ENCODE data around the gene KLRC3.

- TF ChIP-seq, protein P1, sequence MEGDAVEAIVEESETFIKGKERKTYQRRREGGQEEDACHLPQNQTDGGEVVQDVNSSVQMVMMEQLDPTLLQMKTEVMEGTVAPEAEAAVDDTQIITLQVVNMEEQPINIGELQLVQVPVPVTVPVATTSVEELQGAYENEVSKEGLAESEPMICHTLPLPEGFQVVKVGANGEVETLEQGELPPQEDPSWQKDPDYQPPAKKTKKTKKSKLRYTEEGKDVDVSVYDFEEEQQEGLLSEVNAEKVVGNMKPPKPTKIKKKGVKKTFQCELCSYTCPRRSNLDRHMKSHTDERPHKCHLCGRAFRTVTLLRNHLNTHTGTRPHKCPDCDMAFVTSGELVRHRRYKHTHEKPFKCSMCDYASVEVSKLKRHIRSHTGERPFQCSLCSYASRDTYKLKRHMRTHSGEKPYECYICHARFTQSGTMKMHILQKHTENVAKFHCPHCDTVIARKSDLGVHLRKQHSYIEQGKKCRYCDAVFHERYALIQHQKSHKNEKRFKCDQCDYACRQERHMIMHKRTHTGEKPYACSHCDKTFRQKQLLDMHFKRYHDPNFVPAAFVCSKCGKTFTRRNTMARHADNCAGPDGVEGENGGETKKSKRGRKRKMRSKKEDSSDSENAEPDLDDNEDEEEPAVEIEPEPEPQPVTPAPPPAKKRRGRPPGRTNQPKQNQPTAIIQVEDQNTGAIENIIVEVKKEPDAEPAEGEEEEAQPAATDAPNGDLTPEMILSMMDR (conservative IDR thresholded peaks at IDR 0.05; ENCODE audit: low read length), result no peak
- TF ChIP-seq EZH2phosphoT487 (IDR thresholded peaks at IDR 0.05; ENCODE audit: borderline replicate concordance, low read depth, low read length), result no peak
Observed at GRCh38 chr12:10406725-10407124, 13.7 kb downstream of the KLRC3 start.
